K562 (cell line): ENCODE data around the gene HAAO. TPM values are rescaled to one million over a fixed set of nuclear protein-coding genes. Genes with fewer than 3 reads are reported as not detected.

Source experiments
- ATAC-seq: fragments of 200-7000 bp; cut with Tn5 transposase; 3 replicates; pipeline ENCODE4 v1.9.1; 2020; ENCODE audit warnings: moderate library complexity
- BruUV-seq: library from RNA; stranded (reverse); fragments of 400-500 nt; replicated peaks from 2 replicates; lab custom pipeline; 2021; lab: Mats Ljungman, UMichigan
- CTCF ChIA-PET: fragments of 300-600 bp; formaldehyde crosslinking; extraction: SDS; loops from one replicate; lab custom pipeline; 2021; ENCODE audit warnings: low intra/inter-chr PET ratio; lab: Yijun Ruan, JAX
- POLR2A ChIA-PET: fragments of 300-600, 350-650 bp; sonication (Branson Sonifier 250); formaldehyde crosslinking; extraction: SDS; loops from one replicate; lab custom pipeline; 2021; ENCODE audit warnings: antibody characterized with exemption, inconsistent platforms; lab: Yijun Ruan, JAX
- DNase-seq, 4 experiments: peaks; one replicate each; pipeline versions ENCODE4 v3.0.0 to v3.0.0-alpha.2; 2011 to 2018; ENCODE audit warnings: low spot score in 3 of 4, mixed read lengths in 3 of 4; ENCODE audit errors: extremely low read depth in 1 of 4
- FAIRE-seq: peaks from 2 replicates; lab custom pipeline; 2011; peaks lifted over from hg19 to GRCh38; lab: Jason Lieb, UNC
- H2AFZ ChIP-seq: 2 replicates; pipeline ENCODE4 v1.6.0; 2011; ENCODE audit warnings: low read depth, low read length, control low read depth, inconsistent platforms
- H3K27ac ChIP-seq: fragments of 200-600 bp; 3 replicates; pipeline ENCODE4 v1.8.0; 2011; ENCODE audit warnings: low read depth, mild to moderate bottlenecking, control low read depth, inconsistent platforms, low read length, moderate library complexity, mixed read lengths; ENCODE audit errors: extremely low read depth
- H3K27me3 ChIP-seq, 2 experiments: fragments of 300-600 bp in 1 of 2; 2 replicates in 1 of 2; 3 replicates in 1 of 2; pipeline versions ENCODE4 v1.6.0 to v1.8.0; 2011; ENCODE audit warnings: inconsistent platforms in 2 of 2, low read length in 2 of 2, mild to moderate bottlenecking in 1 of 2, mixed read lengths in 1 of 2, moderate library complexity in 1 of 2; ENCODE audit not compliant: control insufficient read depth in 2 of 2, insufficient read depth in 2 of 2
- H3K36me3 ChIP-seq: fragments of 300-600 bp; 3 replicates; pipeline ENCODE4 v1.8.0; 2011; ENCODE audit warnings: mild to moderate bottlenecking, low read length, inconsistent platforms; ENCODE audit not compliant: control insufficient read depth, insufficient read depth
- H3K4me1 ChIP-seq, 2 experiments: fragments of 200-600 bp in 1 of 2; replicated peaks in 1 of 2; 2 replicates in 1 of 2; 3 replicates in 1 of 2; pipeline versions ENCODE4 v1.5.1 to v1.8.0; 2011; ENCODE audit warnings: inconsistent platforms in 2 of 2, low read length in 2 of 2, mild to moderate bottlenecking in 1 of 2, mixed read lengths in 1 of 2, moderate library complexity in 1 of 2; ENCODE audit not compliant: control insufficient read depth in 2 of 2, insufficient read depth in 2 of 2
- H3K4me2 ChIP-seq: 2 replicates; pipeline ENCODE4 v1.6.1; 2011; ENCODE audit warnings: low read length, control low read depth, inconsistent platforms, mixed read lengths; ENCODE audit not compliant: insufficient read depth
- H3K4me3 ChIP-seq: fragments of 200-600 bp; sonication (generic), shearing (Covaris generic); 2 replicates; pipeline ENCODE4 v1.5.1; 2016; ENCODE audit warnings: control low read depth, inconsistent platforms
- H3K79me2 ChIP-seq: fragments of 200-600 bp; 3 replicates; pipeline ENCODE4 v1.8.0; 2011; ENCODE audit warnings: low read length, inconsistent platforms; ENCODE audit not compliant: control insufficient read depth, insufficient read depth
- H3K9ac ChIP-seq, 2 experiments: 2 replicates each; pipeline versions ENCODE4 v1.6.0 to v1.6.1; 2011; ENCODE audit warnings: low read depth in 2 of 2, low read length in 2 of 2, control low read depth in 1 of 2, inconsistent platforms in 1 of 2, mild to moderate bottlenecking in 1 of 2, mixed read lengths in 1 of 2; ENCODE audit not compliant: insufficient read depth in 1 of 2
- H3K9me1 ChIP-seq: one replicate; pipeline ENCODE4 v1.6.0; 2011; ENCODE audit warnings: inconsistent platforms, mild to moderate bottlenecking, low read length, moderate library complexity; ENCODE audit not compliant: control insufficient read depth, insufficient read depth
- H3K9me3 ChIP-seq: replicated peaks from 2 replicates; pipeline ENCODE4 v1.5.1; 2011; ENCODE audit warnings: low read depth, low read length, inconsistent platforms; ENCODE audit not compliant: control insufficient read depth, insufficient read depth
- H4K20me1 ChIP-seq: replicated peaks from 2 replicates; pipeline ENCODE4 v1.6.1; 2011; ENCODE audit warnings: low read length, inconsistent platforms, mixed read lengths; ENCODE audit not compliant: control insufficient read depth, insufficient read depth
- ATF4 ChIP-seq: fragments of 450-650 bp; formaldehyde crosslinking; IDR thresholded peaks from 2 replicates; pipeline ENCODE4 v1.4.0; 2022; ENCODE audit warnings: mild to moderate bottlenecking, moderate library complexity
- WGBS: fragments of 100-300 bp; shearing (Covaris generic); methylation state at CpG from one replicate; pipeline ENCODE4 v1.1.6; 2016; ENCODE audit warnings: low coverage, mixed read lengths; ENCODE audit not compliant: insufficient coverage; ENCODE audit errors: missing lambda C conversion rate; 5-methylcytosine and 5-hydroxymethylcytosine counted together
- in situ Hi-C: fragments of 300-500 bp; cut with MboI; formaldehyde crosslinking; loops from 4 replicates; pipeline ENCODE4 v1.15.0; 2018; ENCODE audit warnings: inconsistent platforms, mixed read lengths
- intact Hi-C: fragments of 100-400 bp; cut with micrococcal nuclease; formaldehyde crosslinking; loops from 2 replicates; pipeline ENCODE4 v1.14.2; 2022
- polyA plus RNA-seq, 8 experiments: library from polyadenylated mRNA; depleted of rRNA in 4 of 8; stranded (reverse) in 5 of 8; unstranded in 3 of 8; fragments of >200 nt; fragmentation: Nextera tagmentation in 2 of 8; fragmentation: Illumina TruSeq in 1 of 8; extraction: Ambion mirVana in 2 of 8; extraction: Trizol in 1 of 8; gene quantifications; 2 replicates each; pipeline versions ENCODE4 v1.2.1 to v1.2.3, GENCODE V29; 2011 to 2014; ENCODE audit warnings: inconsistent platforms in 1 of 8, missing spikeins in 1 of 8
- total RNA-seq, 7 experiments: library from RNA; depleted of rRNA in 6 of 7; stranded (reverse); fragments of >200 nt in 6 of 7; fragmentation: Illumina TruSeq in 2 of 7; extraction: Trizol in 2 of 7; gene quantifications; 2 replicates each; pipeline versions ENCODE4 v1.2.1 to v1.2.3, GENCODE V29; 2011 to 2021; ENCODE audit warnings: low replicate concordance in 1 of 7
- TF ChIP-seq, protein P1 (sequence below): fragments of 150-350 bp; IDR thresholded peaks from 2 replicates; pipeline ENCODE4 v1.6.1; 2014; ENCODE audit warnings: low read depth, mild to moderate bottlenecking, low read length, borderline replicate concordance

HAAO gene
- total and polyA plus RNA-seq, 9 of the 15 experiments (the other 6 are each of a cell fraction or from before 2014, with no cell fraction given): not detected

- DNase-seq (no peak), ATAC-seq (no peak), FAIRE-seq (no peak)
- no peak overlapping the region for H3K9ac ChIP-seq
- H2AFZ ChIP-seq: no peak overlapping the region
- H3K79me2 ChIP-seq: no peaks in the 10 kb centered on the region
- no peak overlapping the region for H3K4me2 ChIP-seq
- TF ChIP-seq, protein P1, sequence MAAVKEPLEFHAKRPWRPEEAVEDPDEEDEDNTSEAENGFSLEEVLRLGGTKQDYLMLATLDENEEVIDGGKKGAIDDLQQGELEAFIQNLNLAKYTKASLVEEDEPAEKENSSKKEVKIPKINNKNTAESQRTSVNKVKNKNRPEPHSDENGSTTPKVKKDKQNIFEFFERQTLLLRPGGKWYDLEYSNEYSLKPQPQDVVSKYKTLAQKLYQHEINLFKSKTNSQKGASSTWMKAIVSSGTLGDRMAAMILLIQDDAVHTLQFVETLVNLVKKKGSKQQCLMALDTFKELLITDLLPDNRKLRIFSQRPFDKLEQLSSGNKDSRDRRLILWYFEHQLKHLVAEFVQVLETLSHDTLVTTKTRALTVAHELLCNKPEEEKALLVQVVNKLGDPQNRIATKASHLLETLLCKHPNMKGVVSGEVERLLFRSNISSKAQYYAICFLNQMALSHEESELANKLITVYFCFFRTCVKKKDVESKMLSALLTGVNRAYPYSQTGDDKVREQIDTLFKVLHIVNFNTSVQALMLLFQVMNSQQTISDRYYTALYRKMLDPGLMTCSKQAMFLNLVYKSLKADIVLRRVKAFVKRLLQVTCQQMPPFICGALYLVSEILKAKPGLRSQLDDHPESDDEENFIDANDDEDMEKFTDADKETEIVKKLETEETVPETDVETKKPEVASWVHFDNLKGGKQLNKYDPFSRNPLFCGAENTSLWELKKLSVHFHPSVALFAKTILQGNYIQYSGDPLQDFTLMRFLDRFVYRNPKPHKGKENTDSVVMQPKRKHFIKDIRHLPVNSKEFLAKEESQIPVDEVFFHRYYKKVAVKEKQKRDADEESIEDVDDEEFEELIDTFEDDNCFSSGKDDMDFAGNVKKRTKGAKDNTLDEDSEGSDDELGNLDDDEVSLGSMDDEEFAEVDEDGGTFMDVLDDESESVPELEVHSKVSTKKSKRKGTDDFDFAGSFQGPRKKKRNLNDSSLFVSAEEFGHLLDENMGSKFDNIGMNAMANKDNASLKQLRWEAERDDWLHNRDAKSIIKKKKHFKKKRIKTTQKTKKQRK: no peak
- TF ChIP-seq ATF4: no peak
- BruUV-seq: no TSS peak
- no peaks in the 10 kb centered on the region for H3K27me3 ChIP-seq
- no peaks in the 10 kb centered on the region for H4K20me1 ChIP-seq
- intact Hi-C loops (no loop called here), in situ Hi-C loops (loop anchor here (25.0 kb wide), 1 partner anchor 263 kb away; no protein-coding TSS in a partner anchor)
- CTCF ChIA-PET: no interaction called here
- H3K27ac ChIP-seq: no peak overlapping the region
- H3K9me3 ChIP-seq: no peaks in the 10 kb centered on the region
- no peaks in the 10 kb centered on the region for H3K36me3 ChIP-seq
- peaks cover 0 to 11% of the 10 kb centered on the region in 2 experiments; a peak in 2 of 5 replicates for H3K4me1 ChIP-seq
- no peak overlapping the region for H3K4me3 ChIP-seq
- H3K9me1 ChIP-seq: no peaks in the 10 kb centered on the region
- POLR2A ChIA-PET: interaction anchor here (1.3 kb wide), 1 partner anchor 17 kb away, joined by 4 read pairs; no protein-coding TSS in a partner anchor
- 4% methylated on average over 2 of the region's 2 CpGs for WGBS
These were observed 17.2 kb downstream of the HAAO start for GRCh38 chr2:42775186-42775585.
